ENCODE measurements around the gene MARCHF9.
"Not testable (repeated sequence)": the region's sequence is repeated elsewhere in the genome, so short reads cannot be mapped to it uniquely, and the experiment has no call there.

Gene MARCHF9, protein sequence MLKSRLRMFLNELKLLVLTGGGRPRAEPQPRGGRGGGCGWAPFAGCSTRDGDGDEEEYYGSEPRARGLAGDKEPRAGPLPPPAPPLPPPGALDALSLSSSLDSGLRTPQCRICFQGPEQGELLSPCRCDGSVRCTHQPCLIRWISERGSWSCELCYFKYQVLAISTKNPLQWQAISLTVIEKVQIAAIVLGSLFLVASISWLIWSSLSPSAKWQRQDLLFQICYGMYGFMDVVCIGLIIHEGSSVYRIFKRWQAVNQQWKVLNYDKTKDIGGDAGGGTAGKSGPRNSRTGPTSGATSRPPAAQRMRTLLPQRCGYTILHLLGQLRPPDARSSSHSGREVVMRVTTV

DNA sequence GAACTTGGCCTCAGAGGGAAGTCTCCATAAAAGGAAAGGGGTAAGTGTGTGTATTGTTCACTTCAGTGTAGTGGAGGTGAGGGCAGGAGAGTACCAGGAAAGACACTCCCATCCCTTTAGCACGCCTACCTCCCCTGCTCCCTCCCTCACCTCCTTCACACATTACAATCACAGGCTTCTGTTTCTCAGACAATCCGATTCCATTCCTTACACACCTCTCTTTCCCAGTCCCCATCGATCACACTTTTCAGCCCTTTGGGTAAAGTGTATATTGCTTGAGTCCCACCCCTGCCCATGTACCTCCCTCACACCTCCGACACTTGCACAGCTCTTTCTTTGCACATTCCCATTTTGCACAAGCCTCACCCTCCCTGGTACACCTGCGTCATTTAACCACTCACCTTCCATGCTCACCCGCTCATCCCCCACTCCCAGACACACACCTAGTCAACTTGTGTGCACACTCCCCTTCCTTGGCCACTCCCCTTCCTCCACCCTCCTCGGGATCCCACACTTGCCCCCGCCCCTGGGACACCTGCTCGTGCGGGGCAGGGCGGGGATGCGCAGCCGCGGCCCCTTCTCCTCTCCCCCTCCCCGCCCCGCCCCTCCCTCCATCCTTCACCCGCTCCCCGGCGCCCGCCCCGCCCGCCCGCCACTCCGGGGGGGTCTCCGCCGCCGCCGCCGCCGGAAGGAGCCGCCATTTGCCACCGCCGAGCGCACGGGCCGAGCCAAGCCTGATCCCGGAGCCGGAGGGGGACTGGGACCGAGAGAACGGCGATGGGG, at the start of gene MARCHF9:
TSS of gene MARCHF9 (plus strand) at position 693 of the 783 bp plus-strand sequence. CDS start 426 bp downstream, outside the sequence.
- DNase-seq (ENCODE audit: low read depth): no peak

DNA sequence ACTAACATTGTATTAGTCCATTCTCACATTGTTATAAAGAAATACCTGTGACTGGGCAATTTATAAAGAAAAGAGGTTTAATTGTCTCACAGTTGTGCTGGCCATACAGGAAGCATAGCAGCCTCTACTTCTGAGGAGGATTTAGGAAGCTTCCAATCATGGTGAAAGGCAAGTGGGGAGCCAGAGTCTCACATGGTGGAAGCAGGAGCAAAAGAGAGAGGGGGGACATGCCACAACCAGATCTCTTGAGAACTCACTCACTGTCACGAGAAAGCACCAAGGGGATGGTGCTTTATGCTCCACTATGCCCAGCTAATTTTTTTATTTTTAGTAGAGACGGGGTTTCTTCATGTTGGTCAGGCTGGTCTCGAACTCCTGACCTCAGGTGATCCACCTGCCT, 47.7 kb upstream of the MARCHF9 start:
- DNase-seq (ENCODE audit: low read depth): no peak

DNA sequence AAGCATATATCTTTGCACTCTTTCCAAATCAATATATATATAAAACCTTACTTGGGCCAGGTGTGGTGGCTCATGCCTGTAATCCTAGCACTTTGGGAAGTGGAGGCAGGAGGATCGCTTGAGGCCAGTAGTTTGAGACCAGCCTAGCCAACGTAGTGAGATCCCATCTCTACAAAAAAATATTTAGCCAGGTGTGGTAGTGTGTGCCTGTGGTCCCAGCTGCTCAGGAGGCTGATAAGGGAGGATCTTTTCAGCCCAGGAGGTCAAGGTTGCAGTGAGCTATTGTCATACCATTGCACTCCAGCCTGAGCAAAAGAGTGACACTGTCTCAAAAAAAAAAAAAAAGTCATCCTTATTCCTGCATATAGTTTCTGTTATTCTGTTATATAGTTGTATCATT, 46.6 kb upstream of the MARCHF9 start:
- no peak for DNase-seq (ENCODE audit: low read depth)

DNA sequence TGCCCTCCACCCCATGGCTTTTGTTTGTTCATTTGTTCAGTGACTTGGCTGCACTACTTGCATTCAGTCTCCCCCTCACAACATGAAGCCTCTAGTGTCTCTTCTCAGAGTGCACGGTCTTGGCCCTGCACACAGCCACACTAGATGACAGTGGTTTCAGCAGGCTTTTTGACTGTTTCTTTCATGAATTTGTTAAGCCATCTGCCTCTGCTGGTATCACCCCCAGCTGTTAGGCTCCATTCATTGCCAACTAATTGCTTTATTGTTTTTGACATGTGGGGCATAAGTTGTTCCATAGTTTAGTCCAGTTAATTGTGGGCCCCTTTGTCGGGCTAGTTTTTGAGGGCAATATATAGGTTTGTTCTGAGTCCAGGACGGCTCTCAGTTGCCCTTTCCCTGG, 42.2 kb upstream of the MARCHF9 start:
- no peak for DNase-seq (ENCODE audit: low read depth)

DNA sequence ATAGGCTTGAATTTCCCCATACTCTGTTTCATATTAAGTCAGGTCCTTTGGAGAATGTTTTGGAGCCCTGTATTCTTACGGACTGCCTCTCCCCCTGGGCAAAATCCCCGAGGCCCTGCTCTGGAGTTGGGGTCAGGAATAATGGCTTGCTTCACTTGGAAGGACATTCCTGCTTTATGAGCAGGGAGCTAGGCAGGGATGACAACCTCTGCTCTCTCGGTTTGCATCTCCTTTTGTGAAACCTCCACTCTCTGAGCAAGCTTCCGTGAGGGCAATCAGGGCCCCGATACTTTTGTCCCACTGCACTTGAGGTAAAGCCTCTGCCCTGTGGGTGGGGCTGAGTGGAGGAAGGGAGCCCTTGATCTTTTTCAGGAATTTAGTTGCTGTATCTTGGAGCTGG, 41.7 kb upstream of the MARCHF9 start:
- no peak for DNase-seq (ENCODE audit: low read depth)

DNA sequence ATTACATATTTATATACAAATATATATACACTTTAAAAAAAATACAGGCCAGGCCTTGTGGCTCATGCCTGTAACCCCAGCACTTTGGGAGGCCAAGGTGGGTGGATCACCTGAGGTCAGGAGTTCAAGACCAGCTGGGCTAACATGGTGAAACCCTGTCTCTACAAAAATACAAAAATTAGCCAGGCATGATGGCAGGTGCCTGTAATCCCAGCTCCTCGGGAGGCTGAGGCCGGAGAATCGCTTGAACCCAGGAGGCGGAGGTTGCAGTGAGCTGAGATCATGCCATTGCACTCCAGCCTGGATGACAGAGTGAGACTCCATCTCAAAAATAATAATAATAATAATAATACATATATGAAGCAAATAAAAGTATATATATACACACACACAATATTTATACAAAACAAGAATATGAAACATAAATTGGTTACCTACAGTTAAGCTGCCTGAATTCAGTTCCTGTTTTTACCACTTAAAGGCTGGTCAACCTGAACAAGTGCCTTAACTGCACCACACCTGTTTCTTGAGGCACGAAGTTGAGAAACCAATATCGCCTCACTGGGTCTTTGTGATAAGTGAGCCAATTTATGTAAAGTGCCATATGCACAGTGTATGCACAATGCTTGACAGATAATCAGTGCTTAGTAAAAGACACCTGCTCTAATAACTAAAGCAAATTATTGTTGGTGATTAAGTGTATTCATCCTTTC, 39.7 kb upstream of the MARCHF9 start:
- not testable (repeated sequence) for DNase-seq (ENCODE audit: low read depth)

DNA sequence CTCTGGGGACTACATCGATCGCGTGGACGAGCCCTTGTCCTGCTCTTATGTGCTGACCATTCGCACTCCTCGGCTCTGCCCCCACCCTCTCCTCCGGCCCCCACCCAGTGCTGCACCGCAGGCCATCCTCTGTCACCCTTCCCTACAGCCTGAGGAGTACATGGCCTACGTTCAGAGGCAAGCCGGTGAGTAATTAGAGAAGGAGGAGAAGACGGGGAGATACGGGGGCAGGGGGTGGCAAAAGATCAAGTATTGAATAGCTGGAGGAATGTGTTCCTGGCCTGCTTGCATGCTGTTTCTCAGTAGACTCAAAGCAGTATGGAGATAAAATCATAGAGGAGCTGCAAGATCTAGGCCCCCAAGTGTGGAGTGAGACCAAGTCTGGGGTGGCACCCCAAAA, 39.1 kb upstream of the MARCHF9 start:
- DNase-seq (ENCODE audit: low read depth): no peak

DNA sequence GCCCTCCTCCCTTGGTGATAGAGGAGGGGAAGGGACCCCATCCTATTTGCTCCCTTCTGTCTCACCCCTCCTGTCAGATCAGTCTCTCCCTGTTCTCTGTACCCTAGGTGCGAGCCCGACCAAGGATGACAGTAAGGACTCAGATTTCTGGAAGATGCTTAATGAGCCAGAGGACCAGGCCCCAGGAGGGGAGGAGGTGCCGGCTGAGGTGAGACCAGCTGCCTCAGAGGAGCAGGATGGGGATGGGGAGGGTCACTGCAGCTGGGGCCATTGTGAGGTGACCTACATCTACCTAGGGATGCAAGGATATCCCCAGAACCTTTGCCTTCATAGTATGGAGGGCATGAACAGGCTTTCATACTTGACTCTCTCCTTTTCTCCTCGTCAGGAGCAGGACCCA, 38.6 kb upstream of the MARCHF9 start:
- no peak for DNase-seq (ENCODE audit: low read depth)

DNA sequence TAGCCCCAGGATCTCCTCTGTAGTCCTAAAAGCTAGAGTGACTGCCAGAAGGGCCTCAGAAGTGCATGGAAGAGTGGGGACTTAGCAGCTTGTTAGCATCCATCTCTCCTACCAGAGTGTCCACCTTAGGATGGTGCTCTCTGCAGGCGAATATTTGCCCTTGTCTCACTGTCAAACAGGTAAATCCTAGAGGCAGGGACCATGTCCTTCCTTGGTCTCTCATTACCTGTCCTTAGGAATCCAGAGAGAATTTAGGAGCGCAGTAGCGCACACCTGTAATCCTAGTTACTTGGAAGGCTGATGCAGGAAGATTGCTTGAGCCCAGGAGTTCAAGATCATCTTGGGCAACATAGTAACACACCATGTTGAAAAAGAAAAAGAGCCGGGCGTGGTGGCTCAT, 37.8 kb upstream of the MARCHF9 start:
- DNase-seq (ENCODE audit: low read depth): no peak

DNA sequence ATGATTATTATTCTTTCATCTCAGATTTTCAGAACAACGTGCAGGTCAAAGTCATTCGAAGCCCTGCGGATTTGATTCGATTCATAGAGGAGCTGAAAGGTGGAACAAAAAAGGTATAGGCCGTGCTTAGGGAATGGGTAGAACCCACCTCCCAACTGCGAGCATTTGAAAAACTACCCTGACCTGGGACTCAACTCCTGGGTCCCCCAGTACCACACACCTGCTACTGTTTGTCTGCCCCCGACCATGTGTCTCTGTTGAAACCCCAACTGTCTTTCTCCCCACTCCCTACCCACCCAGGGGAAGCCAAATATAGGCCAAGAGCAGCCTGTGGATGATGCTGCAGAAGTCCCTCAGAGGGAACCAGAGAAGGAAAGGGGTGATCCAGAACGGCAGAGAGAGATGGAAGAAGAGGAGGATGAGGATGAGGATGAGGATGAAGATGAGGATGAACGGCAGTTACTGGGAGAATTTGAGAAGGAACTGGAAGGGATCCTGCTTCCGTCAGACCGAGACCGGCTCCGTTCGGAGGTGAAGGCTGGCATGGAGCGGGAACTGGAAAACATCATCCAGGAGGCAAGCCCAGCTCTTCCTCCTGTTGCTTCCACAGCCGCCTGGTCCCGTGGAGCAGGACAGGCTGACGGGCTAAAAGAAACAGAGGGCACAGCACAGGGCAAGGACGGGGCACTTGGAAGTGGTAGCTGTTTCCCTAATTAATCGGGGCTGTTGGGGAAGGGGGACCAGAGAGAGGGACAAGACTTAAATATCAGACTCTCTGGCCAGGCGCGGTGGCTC, 36.9 kb upstream of the MARCHF9 start:
- DNase-seq (ENCODE audit: low read depth): no peak

DNA sequence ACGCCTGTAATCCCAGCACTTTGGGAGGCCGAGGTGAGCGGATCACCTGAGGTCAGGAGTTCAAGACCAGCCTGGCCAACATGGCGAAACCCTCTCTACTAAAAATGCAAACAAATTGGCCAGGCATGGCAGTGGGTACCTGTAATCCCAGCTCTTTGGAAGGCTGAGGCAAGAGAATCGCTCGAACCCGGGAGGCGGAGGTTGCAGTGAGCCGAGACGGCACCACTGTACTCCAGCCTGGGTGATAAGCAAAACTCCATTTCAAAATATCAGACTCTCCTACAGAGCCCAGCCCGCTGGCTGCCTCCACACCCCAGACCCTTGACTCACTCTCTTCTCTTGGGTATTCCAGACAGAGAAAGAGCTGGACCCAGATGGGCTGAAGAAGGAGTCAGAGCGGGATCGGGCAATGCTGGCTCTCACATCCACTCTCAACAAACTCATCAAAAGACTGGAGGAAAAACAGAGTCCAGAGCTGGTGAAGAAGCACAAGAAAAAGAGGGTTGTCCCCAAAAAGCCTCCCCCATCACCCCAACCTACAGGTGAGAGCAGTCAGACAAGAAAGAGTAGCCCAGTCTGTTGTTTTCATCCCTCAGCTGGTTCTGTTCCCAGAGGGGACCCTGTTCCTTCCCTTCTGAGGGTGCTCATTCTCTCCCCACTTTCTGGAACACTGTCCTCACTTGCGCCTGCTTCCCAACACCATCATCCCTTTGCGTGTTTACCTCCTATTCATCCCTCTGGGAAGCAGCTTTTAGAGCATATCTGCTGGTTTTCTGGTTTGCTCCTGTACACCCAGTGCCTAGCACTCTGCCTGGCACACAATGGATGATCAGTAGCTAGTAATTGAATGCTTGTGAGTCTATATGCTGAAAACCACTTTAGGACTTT, 36.0 kb upstream of the MARCHF9 start:
- DNase-seq (ENCODE audit: low read depth): no peak

DNA sequence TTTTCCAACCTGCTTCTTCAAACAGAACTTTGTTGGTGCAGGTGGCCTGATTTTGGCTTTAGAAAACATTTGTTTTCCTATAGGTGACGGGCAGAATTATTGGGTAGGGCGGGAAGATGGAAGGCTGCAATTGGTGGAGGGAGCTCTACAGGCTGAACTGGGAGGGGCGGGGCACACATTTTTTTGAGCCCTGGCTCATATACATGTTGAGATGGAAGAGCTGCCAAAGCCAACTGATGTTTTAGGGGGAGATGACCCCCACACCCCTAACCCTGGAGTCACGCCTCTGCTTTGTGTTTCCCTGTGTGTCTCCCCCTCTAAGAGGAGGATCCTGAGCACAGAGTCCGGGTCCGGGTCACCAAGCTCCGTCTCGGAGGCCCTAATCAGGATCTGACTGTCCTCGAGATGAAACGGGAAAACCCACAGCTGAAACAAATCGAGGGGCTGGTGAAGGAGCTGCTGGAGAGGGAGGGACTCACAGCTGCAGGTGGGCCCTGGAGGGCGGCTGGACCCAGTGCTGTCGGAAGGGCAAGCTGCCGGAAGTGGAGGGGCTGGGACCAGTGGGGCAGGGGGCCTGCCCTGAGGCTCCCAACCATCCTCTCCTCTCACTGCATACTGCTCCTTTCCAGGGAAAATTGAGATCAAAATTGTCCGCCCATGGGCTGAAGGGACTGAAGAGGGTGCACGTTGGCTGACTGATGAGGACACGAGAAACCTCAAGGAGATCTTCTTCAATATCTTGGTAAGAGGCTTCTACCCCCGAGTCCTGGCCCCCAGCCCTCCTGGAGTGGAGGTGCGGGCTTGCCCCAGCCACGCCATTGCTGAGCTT, 34.9 kb upstream of the MARCHF9 start:
- no peak for DNase-seq (ENCODE audit: low read depth)

DNA sequence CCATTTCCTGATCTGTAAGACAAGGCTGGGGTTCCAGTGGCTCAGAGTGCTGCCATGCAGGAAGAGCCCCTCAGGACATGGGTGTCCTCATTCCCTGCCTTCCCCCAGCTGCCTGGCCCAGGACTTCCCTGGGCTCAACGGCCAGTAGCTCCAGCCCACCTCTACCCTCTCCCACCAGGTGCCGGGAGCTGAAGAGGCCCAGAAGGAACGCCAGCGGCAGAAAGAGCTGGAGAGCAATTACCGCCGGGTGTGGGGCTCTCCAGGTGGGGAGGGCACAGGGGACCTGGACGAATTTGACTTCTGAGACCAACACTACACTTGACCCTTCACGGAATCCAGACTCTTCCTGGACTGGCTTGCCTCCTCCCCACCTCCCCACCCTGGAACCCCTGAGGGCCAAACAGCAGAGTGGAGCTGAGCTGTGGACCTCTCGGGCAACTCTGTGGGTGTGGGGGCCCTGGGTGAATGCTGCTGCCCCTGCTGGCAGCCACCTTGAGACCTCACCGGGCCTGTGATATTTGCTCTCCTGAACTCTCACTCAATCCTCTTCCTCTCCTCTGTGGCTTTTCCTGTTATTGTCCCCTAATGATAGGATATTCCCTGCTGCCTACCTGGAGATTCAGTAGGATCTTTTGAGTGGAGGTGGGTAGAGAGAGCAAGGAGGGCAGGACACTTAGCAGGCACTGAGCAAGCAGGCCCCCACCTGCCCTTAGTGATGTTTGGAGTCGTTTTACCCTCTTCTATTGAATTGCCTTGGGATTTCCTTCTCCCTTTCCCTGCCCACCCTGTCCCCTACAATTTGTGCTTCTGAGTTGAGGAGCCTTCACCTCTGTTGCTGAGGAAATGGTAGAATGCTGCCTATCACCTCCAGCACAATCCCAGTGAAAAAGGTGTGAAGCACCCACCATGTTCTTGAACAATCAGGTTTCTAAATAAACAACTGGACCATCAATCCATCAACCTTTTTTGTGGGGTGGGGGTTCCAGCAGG, 34.0 kb upstream of the MARCHF9 start:
- no peak for DNase-seq (ENCODE audit: low read depth)

DNA sequence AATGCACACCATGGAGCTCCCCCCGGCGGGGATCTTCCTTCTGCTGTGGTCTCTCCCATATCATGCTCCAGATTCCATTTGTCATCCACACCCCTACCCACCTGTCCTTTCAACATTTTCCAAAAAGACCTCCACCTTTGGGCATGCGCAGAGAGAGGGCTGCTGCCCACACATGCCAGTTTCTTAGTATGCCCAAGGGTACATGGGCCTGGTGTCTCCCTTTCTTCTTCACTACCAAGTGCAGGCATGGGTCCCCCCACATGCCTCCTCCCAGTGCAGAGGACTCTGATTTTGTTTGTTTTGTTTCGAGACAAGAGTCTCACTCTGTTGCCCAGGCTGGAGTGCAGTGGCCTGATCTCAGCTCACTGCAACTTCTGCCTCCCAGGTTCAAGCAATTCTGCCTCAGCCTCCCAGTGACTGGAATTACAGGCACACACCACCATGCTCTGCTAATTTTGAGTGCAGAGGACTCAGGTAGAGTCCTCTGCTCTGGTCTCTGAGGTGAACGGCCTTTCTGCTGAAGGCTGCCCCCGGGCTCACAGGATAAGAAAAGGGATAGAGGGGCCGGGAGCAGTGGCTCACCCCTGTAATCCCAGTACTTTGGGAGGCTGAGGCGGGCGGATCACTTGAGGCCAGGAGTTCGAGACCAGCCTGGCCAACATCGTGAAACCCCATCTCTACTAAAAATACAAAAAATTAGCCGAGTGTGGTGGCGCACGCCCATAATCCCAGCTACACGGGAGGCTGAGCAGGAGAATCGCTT, 32.9 kb upstream of the MARCHF9 start:
- DNase-seq (ENCODE audit: low read depth): not testable (repeated sequence)

DNA sequence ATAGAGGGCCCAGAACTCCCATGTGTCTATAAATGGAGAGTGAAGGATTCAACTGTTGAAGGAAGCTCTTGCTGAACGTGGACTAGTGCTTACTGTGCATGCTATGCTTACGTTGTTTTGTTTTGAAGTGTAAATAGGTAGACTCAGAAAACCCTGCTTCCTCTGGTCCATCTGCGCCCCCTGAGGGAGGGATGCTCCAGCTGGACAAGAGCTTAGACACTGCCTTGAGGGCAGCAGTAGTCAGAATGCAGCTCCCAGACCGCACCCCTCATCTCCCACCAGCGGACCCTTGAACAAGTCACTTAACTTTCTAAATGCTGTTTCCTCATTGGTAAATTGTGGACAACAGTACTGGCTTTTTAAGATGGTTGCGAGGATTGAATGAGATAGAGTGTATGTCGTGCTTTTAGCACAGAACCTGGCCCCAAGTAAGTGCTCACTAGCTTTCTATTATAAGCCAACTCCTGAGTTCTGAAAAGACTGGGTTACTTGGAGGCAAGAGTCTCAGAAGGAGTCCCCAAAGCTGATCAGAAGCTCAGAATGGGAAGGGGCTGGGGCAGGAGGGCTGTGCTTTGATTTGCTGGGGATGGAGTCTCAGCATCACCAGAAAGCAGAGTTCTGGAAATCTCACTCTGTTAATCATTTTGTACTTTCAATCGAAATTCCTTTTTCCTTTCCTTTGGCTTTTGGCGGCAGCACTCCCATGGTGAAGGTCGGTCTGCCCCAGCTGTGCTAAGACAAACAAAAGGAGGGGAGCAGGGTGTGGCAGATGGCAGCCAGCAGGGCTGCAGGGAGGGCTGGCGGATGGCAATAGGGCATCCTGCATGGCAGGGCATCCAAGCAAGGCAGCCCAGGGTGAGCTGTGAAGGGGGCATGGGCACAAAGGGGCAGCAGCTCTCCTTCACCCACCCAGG, 31.9 kb upstream of the MARCHF9 start:
- DNase-seq (ENCODE audit: low read depth): no peak

DNA sequence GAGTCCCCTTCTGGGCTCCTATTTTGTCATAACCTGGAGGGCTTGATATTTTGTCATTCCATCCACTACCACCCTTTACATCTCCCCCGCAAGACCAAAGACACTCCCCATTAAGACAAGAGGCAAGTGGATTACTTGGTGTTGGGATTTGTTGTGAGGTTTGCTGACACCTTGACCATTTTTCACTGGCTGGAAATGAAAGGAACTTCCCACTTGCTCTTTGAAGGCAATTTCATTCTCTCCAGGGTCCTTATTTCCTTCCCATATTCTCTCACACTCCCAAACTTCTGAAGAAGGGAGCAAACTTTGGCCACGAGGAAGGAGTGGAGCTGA, 31.3 kb upstream of the MARCHF9 start:
- DNase-seq (ENCODE audit: low read depth): no peak

Data from amniotic epithelial cell (primary cell).